ENCODE data around the gene RALGPS1. TPM values are rescaled to one million over a fixed set of nuclear protein-coding genes. Genes with fewer than 3 reads are reported as not detected.

The RALGPS1 gene
- total RNA-seq, 1 experiment from 2014 or later, result 18.6 TPM

DNA sequence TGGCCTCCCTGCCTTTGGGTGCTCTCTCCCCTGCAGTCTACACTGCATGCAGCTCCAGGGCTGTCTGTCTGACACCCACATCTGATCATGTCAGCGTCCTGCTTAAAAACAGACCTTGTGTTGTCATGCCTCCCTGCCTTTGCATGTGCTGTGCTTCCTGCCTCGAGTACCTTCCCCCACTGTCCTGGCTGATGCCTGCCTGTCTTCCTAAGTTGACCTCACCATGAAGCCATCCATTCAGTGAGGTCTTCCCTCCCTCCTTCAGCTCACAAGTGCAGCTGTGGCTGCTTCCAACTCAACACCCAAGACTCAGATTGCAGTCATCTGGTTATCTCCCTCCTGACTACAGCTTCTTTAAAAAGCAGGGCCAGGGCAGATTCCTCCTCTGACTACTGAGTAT, 202.4 kb downstream of the RALGPS1 start:
- no peak overlapping the region for H3K23ac ChIP-seq (ENCODE audit: insufficient read length, low read depth, low read length)
- no peak overlapping the region for H4K8ac ChIP-seq (replicated peaks; ENCODE audit: insufficient read length, low read depth, low read length)
- no peak overlapping the region for H2AFZ ChIP-seq (ENCODE audit: low read length)
- Mint-ChIP-seq H3K4me1 (peaks cover 37 to 42% of the 10 kb centered on the region in 2 experiments), H3K4me3 (no peak overlapping the region), H3K9me3 (no peaks in the 10 kb centered on the region), H3K36me3 (ENCODE audit: insufficient read depth in 1 of 3, low read depth in 3 of 3) (peaks cover 0 to 15% (median 0%) of the 10 kb centered on the region in 3 experiments; a peak in 4 of 7 replicates), H3K27me3 (ENCODE audit: low read depth) (no peaks in the 10 kb centered on the region; the same call in 1 of the 2 replicates), H3K27ac (peak overlapping the region in 1 of 3 experiments; percentile 69; a peak in 2 of 7 replicates)
- no peak overlapping the region for H3T11ph ChIP-seq (ENCODE audit: low read length)
- H3K18ac ChIP-seq (ENCODE audit: insufficient read length, low read depth, low read length), result no peak overlapping the region
- no peak overlapping the region for H2BK20ac ChIP-seq (ENCODE audit: low read depth, low read length, poor library complexity, severe bottlenecking)
- no peak for DNase-seq
- H3K27ac ChIP-seq (ENCODE audit: insufficient read length, low read depth, low read length), result no peak overlapping the region
- H3K27me3 ChIP-seq (ENCODE audit: insufficient read depth, low read length), result no peaks in the 10 kb centered on the region
- no peaks in the 10 kb centered on the region for H3K9me3 ChIP-seq (ENCODE audit: control insufficient read depth, low read depth, low read length)
- H3K14ac ChIP-seq (ENCODE audit: insufficient read depth, low read length), result no peak overlapping the region; the same call in 1 of the 2 replicates
- no peak overlapping the region for H2BK5ac ChIP-seq (ENCODE audit: insufficient read length, low read length)
- peaks cover 5% of the 10 kb centered on the region for H3K23me2 ChIP-seq (ENCODE audit: insufficient read length, low read depth, low read length, poor library complexity, severe bottlenecking)
- H2BK12ac ChIP-seq (ENCODE audit: insufficient read length, low read depth, low read length), result no peak overlapping the region
- no peak overlapping the region for H2BK15ac ChIP-seq (ENCODE audit: low read depth, low read length)
- no peak overlapping the region for H4K91ac ChIP-seq (ENCODE audit: insufficient read length, low read depth, low read length)
- H3K79me1 ChIP-seq (ENCODE audit: insufficient read depth, low read depth, low read length, poor library complexity, severe bottlenecking), result no peaks in the 10 kb centered on the region
- no peaks in the 10 kb centered on the region for H3K79me2 ChIP-seq (ENCODE audit: insufficient read depth, low read length)
- no CpG with 5 or more reads among the region's 2 CpGs for WGBS (ENCODE audit: extremely low coverage, insufficient read length, low lambda C conversion rate)
- TF ChIP-seq, protein P1, sequence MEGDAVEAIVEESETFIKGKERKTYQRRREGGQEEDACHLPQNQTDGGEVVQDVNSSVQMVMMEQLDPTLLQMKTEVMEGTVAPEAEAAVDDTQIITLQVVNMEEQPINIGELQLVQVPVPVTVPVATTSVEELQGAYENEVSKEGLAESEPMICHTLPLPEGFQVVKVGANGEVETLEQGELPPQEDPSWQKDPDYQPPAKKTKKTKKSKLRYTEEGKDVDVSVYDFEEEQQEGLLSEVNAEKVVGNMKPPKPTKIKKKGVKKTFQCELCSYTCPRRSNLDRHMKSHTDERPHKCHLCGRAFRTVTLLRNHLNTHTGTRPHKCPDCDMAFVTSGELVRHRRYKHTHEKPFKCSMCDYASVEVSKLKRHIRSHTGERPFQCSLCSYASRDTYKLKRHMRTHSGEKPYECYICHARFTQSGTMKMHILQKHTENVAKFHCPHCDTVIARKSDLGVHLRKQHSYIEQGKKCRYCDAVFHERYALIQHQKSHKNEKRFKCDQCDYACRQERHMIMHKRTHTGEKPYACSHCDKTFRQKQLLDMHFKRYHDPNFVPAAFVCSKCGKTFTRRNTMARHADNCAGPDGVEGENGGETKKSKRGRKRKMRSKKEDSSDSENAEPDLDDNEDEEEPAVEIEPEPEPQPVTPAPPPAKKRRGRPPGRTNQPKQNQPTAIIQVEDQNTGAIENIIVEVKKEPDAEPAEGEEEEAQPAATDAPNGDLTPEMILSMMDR (conservative IDR thresholded peaks at IDR 0.05), result no peak
- no peak overlapping the region for H3K4me2 ChIP-seq (ENCODE audit: insufficient read depth, insufficient read length, low read length)
- no peak overlapping the region for H3K56ac ChIP-seq (ENCODE audit: insufficient read length, low read depth, low read length)
- H3K4ac ChIP-seq (ENCODE audit: low read depth, low read length), result no peak overlapping the region
- no peak overlapping the region for H4K5ac ChIP-seq (ENCODE audit: insufficient read length, low read depth, low read length)
- peaks cover 8% of the 10 kb centered on the region; the same call in 1 of the 2 replicates for H3K4me1 ChIP-seq (ENCODE audit: insufficient read depth, low read length)
- no peaks in the 10 kb centered on the region for H4K20me1 ChIP-seq (ENCODE audit: control insufficient read depth, insufficient read depth, insufficient read length)
- no peak overlapping the region for H2BK120ac ChIP-seq (ENCODE audit: low read depth, low read length, poor library complexity, severe bottlenecking)
- no peak overlapping the region for H2AK5ac ChIP-seq (ENCODE audit: insufficient read length, low read length)
- no peak overlapping the region for H3K9ac ChIP-seq (ENCODE audit: extremely low read depth, insufficient read length, low read length)

All from H9 (cell line).